ENCODE results near the gene CXCR2.
"Not testable (repeated sequence)": the region's sequence is repeated elsewhere in the genome, so short reads cannot be mapped to it uniquely, and the experiment has no call there.

The CXCR2 gene

GRCh38 chr2:218093879-218094278 is 31.9 kb upstream of the CXCR2 start:
- Histone ChIP-seq H3K9ac (ENCODE audit: low read length) (no peak overlapping the region), H3K9me3 (ENCODE audit: insufficient read depth, low read length) (no peaks in the 10 kb centered on the region), H3K9me2 (replicated peaks; ENCODE audit: insufficient read depth, low read length) (no peaks in the 10 kb centered on the region), H3K27ac (ENCODE audit: low read depth, low read length) (no peak overlapping the region), H3F3A (ENCODE audit: insufficient read depth) (no peaks in the 10 kb centered on the region), H3K79me2 (ENCODE audit: insufficient read depth, low read length) (no peaks in the 10 kb centered on the region), H3K4me3 (ENCODE audit: insufficient read depth, low read length, poor library complexity, severe bottlenecking) (no peak overlapping the region), H3K27me3 (ENCODE audit: low read length) (no peaks in the 10 kb centered on the region), H3K4me2 (ENCODE audit: low read depth, low read length, poor library complexity, severe bottlenecking) (no peak overlapping the region), H4K20me1 (ENCODE audit: low read depth, low read length) (no peaks in the 10 kb centered on the region), H3K36me3 (ENCODE audit: low read length) (no peaks in the 10 kb centered on the region), H2AFZ (ENCODE audit: low read depth, low read length, severe bottlenecking) (no peak overlapping the region)
- TF ChIP-seq EZH2phosphoT487 (conservative IDR thresholded peaks at IDR 0.05; ENCODE audit: low read length) (no peak), CTCF (IDR thresholded peaks at IDR 0.05; ENCODE audit: insufficient read depth, low read length, poor library complexity, severe bottlenecking) (no peak)

GRCh38 chr2:218095853-218096252 is 30.0 kb upstream of the CXCR2 start:
- no peak for TF ChIP-seq CTCF (IDR thresholded peaks at IDR 0.05; ENCODE audit: insufficient read depth, low read length, poor library complexity, severe bottlenecking)
- TF ChIP-seq EZH2phosphoT487 (conservative IDR thresholded peaks at IDR 0.05; ENCODE audit: low read length): no peak
- no peak overlapping the region for H3K27ac ChIP-seq (ENCODE audit: low read depth, low read length)
- H3K79me2 ChIP-seq (ENCODE audit: insufficient read depth, low read length): no peaks in the 10 kb centered on the region
- no peaks in the 10 kb centered on the region for H3K9me2 ChIP-seq (replicated peaks; ENCODE audit: insufficient read depth, low read length)
- H2AFZ ChIP-seq (ENCODE audit: low read depth, low read length, severe bottlenecking): no peak overlapping the region
- H3K4me2 ChIP-seq (ENCODE audit: low read depth, low read length, poor library complexity, severe bottlenecking): no peak overlapping the region
- H3K4me3 ChIP-seq (ENCODE audit: insufficient read depth, low read length, poor library complexity, severe bottlenecking): no peak overlapping the region
- no peaks in the 10 kb centered on the region for H3K27me3 ChIP-seq (ENCODE audit: low read length)
- H4K20me1 ChIP-seq (ENCODE audit: low read depth, low read length): no peaks in the 10 kb centered on the region
- H3K9ac ChIP-seq (ENCODE audit: low read length): no peak overlapping the region
- H3K9me3 ChIP-seq (ENCODE audit: insufficient read depth, low read length): no peaks in the 10 kb centered on the region
- no peaks in the 10 kb centered on the region for H3F3A ChIP-seq (ENCODE audit: insufficient read depth)
- H3K36me3 ChIP-seq (ENCODE audit: low read length): no peaks in the 10 kb centered on the region

GRCh38 chr2:218097975-218098374 is 27.9 kb upstream of the CXCR2 start:
- H3F3A ChIP-seq (ENCODE audit: insufficient read depth): no peaks in the 10 kb centered on the region
- no peaks in the 10 kb centered on the region for H4K20me1 ChIP-seq (ENCODE audit: low read depth, low read length)
- no peaks in the 10 kb centered on the region for H3K9me3 ChIP-seq (ENCODE audit: insufficient read depth, low read length)
- no peak overlapping the region for H2AFZ ChIP-seq (ENCODE audit: low read depth, low read length, severe bottlenecking)
- no peak overlapping the region for H3K4me2 ChIP-seq (ENCODE audit: low read depth, low read length, poor library complexity, severe bottlenecking)
- no peaks in the 10 kb centered on the region for H3K27me3 ChIP-seq (ENCODE audit: low read length)
- H3K9me2 ChIP-seq (replicated peaks; ENCODE audit: insufficient read depth, low read length): no peaks in the 10 kb centered on the region
- H3K27ac ChIP-seq (ENCODE audit: low read depth, low read length): no peak overlapping the region
- no peak for TF ChIP-seq CTCF (IDR thresholded peaks at IDR 0.05; ENCODE audit: insufficient read depth, low read length, poor library complexity, severe bottlenecking)
- no peak for TF ChIP-seq EZH2phosphoT487 (conservative IDR thresholded peaks at IDR 0.05; ENCODE audit: low read length)
- no peak overlapping the region for H3K4me3 ChIP-seq (ENCODE audit: insufficient read depth, low read length, poor library complexity, severe bottlenecking)
- no peaks in the 10 kb centered on the region for H3K79me2 ChIP-seq (ENCODE audit: insufficient read depth, low read length)
- no peak overlapping the region for H3K9ac ChIP-seq (ENCODE audit: low read length)
- H3K36me3 ChIP-seq (ENCODE audit: low read length): no peaks in the 10 kb centered on the region

- not testable (repeated sequence) for H3K9me3 ChIP-seq (ENCODE audit: insufficient read depth, low read length); H3K36me3 ChIP-seq (ENCODE audit: low read length); H4K20me1 ChIP-seq (ENCODE audit: low read depth, low read length); H3K4me2 ChIP-seq (ENCODE audit: low read depth, low read length, poor library complexity, severe bottlenecking); H3K9me2 ChIP-seq (replicated peaks; ENCODE audit: insufficient read depth, low read length); H3K27ac ChIP-seq (ENCODE audit: low read depth, low read length); H3F3A ChIP-seq (ENCODE audit: insufficient read depth); H3K79me2 ChIP-seq (ENCODE audit: insufficient read depth, low read length); H2AFZ ChIP-seq (ENCODE audit: low read depth, low read length, severe bottlenecking); H3K27me3 ChIP-seq (ENCODE audit: low read length); H3K9ac ChIP-seq (ENCODE audit: low read length); H3K4me3 ChIP-seq (ENCODE audit: insufficient read depth, low read length, poor library complexity, severe bottlenecking)
These were observed 17.0 kb upstream of the CXCR2 start for GRCh38 chr2:218108834-218109233.

- H3F3A ChIP-seq (ENCODE audit: insufficient read depth); H3K27ac ChIP-seq (ENCODE audit: low read depth, low read length); H3K4me3 ChIP-seq (ENCODE audit: insufficient read depth, low read length, poor library complexity, severe bottlenecking); H3K9ac ChIP-seq (ENCODE audit: low read length); H2AFZ ChIP-seq (ENCODE audit: low read depth, low read length, severe bottlenecking); H3K9me2 ChIP-seq (replicated peaks; ENCODE audit: insufficient read depth, low read length); H3K36me3 ChIP-seq (ENCODE audit: low read length); H3K4me2 ChIP-seq (ENCODE audit: low read depth, low read length, poor library complexity, severe bottlenecking); H3K79me2 ChIP-seq (ENCODE audit: insufficient read depth, low read length); H4K20me1 ChIP-seq (ENCODE audit: low read depth, low read length); H3K27me3 ChIP-seq (ENCODE audit: low read length); H3K9me3 ChIP-seq (ENCODE audit: insufficient read depth, low read length): not testable (repeated sequence)
These were observed 4.0 kb upstream of the CXCR2 start for GRCh38 chr2:218121789-218122188.

GRCh38 chr2:218122286-218122685 is 3.5 kb upstream of the CXCR2 start:
- H4K20me1 ChIP-seq (ENCODE audit: low read depth, low read length); H3K9ac ChIP-seq (ENCODE audit: low read length); H3K36me3 ChIP-seq (ENCODE audit: low read length); H3K4me3 ChIP-seq (ENCODE audit: insufficient read depth, low read length, poor library complexity, severe bottlenecking); H3K9me3 ChIP-seq (ENCODE audit: insufficient read depth, low read length); H3F3A ChIP-seq (ENCODE audit: insufficient read depth); H3K79me2 ChIP-seq (ENCODE audit: insufficient read depth, low read length); H3K27ac ChIP-seq (ENCODE audit: low read depth, low read length); H3K27me3 ChIP-seq (ENCODE audit: low read length); H3K9me2 ChIP-seq (replicated peaks; ENCODE audit: insufficient read depth, low read length); H3K4me2 ChIP-seq (ENCODE audit: low read depth, low read length, poor library complexity, severe bottlenecking); H2AFZ ChIP-seq (ENCODE audit: low read depth, low read length, severe bottlenecking): not testable (repeated sequence)
